ENCODE results near the gene RLN3. TPM values are rescaled to one million over a fixed set of nuclear protein-coding genes. Genes with fewer than 3 reads are reported as not detected.
A peak's percentile ranks its signal among the peaks of the same experiment; 100 is the strongest.
"Not testable (repeated sequence)": the region's sequence is repeated elsewhere in the genome, so short reads cannot be mapped to it uniquely, and the experiment has no call there.

RLN3 gene
- total RNA-seq, 1 donor from 2014 or later = not detected

DNA sequence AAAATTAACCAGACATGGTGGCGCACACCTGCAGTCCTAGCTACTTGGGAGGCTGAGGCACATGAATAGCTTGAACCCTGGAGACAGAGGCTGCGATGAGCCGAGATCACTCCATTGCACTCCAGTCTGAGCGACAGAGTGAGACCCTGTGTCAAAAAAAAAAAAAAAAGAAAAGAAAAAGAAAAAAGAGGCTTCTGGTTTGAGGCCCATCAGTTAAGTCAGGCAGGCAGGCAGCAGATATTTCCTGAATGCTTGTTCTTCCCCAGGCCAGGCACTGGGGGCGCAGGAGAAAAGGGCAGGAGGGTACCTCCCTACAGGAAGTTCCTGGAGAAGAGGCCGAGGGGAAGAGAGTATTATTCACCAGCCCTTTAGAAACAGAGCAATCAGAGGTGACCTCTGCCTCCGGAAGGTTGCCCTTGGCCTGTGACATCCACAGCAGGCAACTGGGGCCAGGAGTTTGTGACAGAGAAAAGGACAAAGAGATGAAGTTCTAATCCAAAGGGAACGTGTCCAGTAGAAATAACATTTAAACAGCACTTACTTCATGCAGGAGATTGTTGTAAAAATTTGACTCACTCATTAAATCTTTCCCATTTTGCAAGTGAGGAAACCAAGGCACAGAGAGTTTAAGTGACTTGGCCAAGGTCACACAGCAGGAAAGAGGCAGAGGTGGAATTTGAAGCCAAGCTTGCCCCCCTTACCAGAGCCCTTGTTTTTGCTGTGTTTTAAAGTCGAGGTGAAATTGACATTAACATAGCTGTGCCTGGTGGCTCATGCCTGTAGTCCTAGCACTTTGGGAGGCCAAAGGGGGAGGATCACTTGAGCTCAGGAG, 4.3 kb upstream of the RLN3 start:
- Mint-ChIP-seq H3K9me3 (ENCODE audit: unreplicated experiment) (no peaks in the 10 kb centered on the region), H3K4me1 (ENCODE audit: unreplicated experiment) (peaks cover 5% of the 10 kb centered on the region), H3K4me3 (ENCODE audit: unreplicated experiment) (no peak overlapping the region), H3K36me3 (ENCODE audit: unreplicated experiment) (no peaks in the 10 kb centered on the region), H3K27ac (ENCODE audit: unreplicated experiment) (peak overlapping the region; percentile 67), H3K27me3 (ENCODE audit: unreplicated experiment) (peaks cover 7% of the 10 kb centered on the region)
- DNase-seq (ENCODE audit: extremely low spot score, unreplicated experiment) = no peak
- TF ChIP-seq, protein P1, sequence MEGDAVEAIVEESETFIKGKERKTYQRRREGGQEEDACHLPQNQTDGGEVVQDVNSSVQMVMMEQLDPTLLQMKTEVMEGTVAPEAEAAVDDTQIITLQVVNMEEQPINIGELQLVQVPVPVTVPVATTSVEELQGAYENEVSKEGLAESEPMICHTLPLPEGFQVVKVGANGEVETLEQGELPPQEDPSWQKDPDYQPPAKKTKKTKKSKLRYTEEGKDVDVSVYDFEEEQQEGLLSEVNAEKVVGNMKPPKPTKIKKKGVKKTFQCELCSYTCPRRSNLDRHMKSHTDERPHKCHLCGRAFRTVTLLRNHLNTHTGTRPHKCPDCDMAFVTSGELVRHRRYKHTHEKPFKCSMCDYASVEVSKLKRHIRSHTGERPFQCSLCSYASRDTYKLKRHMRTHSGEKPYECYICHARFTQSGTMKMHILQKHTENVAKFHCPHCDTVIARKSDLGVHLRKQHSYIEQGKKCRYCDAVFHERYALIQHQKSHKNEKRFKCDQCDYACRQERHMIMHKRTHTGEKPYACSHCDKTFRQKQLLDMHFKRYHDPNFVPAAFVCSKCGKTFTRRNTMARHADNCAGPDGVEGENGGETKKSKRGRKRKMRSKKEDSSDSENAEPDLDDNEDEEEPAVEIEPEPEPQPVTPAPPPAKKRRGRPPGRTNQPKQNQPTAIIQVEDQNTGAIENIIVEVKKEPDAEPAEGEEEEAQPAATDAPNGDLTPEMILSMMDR (IDR thresholded peaks at IDR 0.05) = peak; percentile 56

GRCh38 chr19:14026652-14027192, 1.2 kb upstream of the RLN3 start:
- H3K27ac Mint-ChIP-seq (ENCODE audit: unreplicated experiment); H3K27me3 Mint-ChIP-seq (ENCODE audit: unreplicated experiment); H3K36me3 Mint-ChIP-seq (ENCODE audit: unreplicated experiment); H3K9me3 Mint-ChIP-seq (ENCODE audit: unreplicated experiment); DNase-seq (ENCODE audit: extremely low spot score, unreplicated experiment); H3K4me3 Mint-ChIP-seq (ENCODE audit: unreplicated experiment); H3K4me1 Mint-ChIP-seq (ENCODE audit: unreplicated experiment): not testable (repeated sequence)

DNA sequence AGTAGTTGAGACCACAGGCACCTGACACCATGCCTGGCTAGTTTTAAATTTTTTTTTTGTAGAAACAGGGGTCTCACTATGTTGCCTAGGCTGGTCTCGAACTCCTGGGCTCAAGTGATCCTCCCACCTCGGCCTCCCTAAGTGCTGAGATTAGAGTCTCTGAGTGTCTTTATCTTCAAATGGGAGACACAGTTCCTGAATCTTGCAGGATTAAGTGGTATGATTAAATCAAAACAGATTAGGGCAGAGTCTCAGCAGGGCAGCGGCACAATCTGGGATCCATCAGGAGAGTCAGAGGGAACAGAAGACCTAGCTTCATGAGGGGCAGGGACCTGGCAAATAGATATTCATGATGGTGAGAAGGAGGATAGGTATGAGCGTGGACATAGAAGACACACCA, 953 bp downstream of the RLN3 start:
- Mint-ChIP-seq H3K4me1 (ENCODE audit: unreplicated experiment) (peaks cover 4% of the 10 kb centered on the region), H3K27ac (ENCODE audit: unreplicated experiment) (no peak overlapping the region), H3K9me3 (ENCODE audit: unreplicated experiment) (no peaks in the 10 kb centered on the region), H3K4me3 (ENCODE audit: unreplicated experiment) (no peak overlapping the region), H3K36me3 (ENCODE audit: unreplicated experiment) (no peaks in the 10 kb centered on the region), H3K27me3 (ENCODE audit: unreplicated experiment) (peaks cover 7% of the 10 kb centered on the region)
- DNase-seq (ENCODE audit: extremely low spot score, unreplicated experiment) = no peak
- TF ChIP-seq, protein P1 (IDR thresholded peaks at IDR 0.05) = no peak

DNA sequence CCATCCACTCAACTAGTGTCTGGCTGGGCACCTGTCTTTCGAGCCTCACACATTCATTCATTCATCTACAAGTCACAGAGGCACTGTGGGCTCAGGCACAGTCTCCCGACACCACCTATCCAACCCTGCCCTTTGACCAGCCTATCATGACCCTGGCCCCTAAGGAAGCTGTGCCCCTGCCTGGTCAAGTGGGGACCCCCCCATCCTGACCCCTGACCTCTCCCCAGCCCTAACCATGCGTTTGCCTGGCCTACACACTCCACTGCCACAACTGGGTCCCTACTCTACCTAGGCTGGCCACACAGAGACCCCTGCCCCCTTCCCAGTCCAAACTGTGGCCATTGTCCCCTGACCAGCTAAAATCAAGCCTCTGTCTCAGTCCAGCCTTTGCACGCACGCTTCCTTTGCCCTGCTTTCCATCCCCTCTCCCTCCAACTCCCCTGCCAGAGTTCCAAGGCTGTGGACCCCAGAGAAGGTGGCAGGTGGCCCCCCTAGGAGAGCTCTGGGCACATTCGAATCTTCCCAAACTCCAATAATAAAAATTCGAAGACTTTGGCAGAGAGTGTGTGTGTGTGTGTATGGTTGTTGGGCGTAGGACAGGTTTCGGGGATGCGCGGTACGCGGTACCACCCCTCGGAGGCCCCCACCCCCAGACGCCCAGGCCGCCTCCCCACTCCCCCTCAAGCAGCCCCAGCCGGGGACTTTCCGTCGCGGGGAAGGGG, 3.2 kb downstream of the RLN3 start:
- Mint-ChIP-seq H3K27ac (ENCODE audit: unreplicated experiment) (no peak overlapping the region), H3K36me3 (ENCODE audit: unreplicated experiment) (no peaks in the 10 kb centered on the region), H3K4me1 (ENCODE audit: unreplicated experiment) (peaks cover 4% of the 10 kb centered on the region), H3K9me3 (ENCODE audit: unreplicated experiment) (no peaks in the 10 kb centered on the region), H3K27me3 (ENCODE audit: unreplicated experiment) (peaks cover 7% of the 10 kb centered on the region), H3K4me3 (ENCODE audit: unreplicated experiment) (peak overlapping the region; percentile 67)
- TF ChIP-seq, protein P1 (IDR thresholded peaks at IDR 0.05) = no peak
- no peak for DNase-seq (ENCODE audit: extremely low spot score, unreplicated experiment)

GRCh38 chr19:14031719-14032480, 4.0 kb downstream of the RLN3 start, which contains the start of gene IL27RA:
Gene IL27RA, plus strand, starts transcription at chr19:14031762. Its CDS starts 111 bp downstream, at chr19:14031873.
- peak within 1 kb of the TSS; percentile 77 for H3K4me3 Mint-ChIP-seq (ENCODE audit: unreplicated experiment)
- H3K27ac Mint-ChIP-seq (ENCODE audit: unreplicated experiment) = no peak within 1 kb of the TSS
- no peaks in the 10 kb centered on the region for H3K9me3 Mint-ChIP-seq (ENCODE audit: unreplicated experiment)
- H3K27me3 Mint-ChIP-seq (ENCODE audit: unreplicated experiment) = peaks cover 7% of the 10 kb centered on the region
- no peak for DNase-seq (ENCODE audit: extremely low spot score, unreplicated experiment)
- TF ChIP-seq, protein P1 (IDR thresholded peaks at IDR 0.05) = peak; percentile 68
- H3K4me1 Mint-ChIP-seq (ENCODE audit: unreplicated experiment) = peaks cover 4% of the 10 kb centered on the region
- no peaks in the 10 kb centered on the region for H3K36me3 Mint-ChIP-seq (ENCODE audit: unreplicated experiment)

Data from osteocyte (in vitro differentiated cells).